GM10266 (cell line): ENCODE data around the gene C1QTNF7.

Experiments
- DNase-seq: peaks from one replicate; pipeline ENCODE4 v3.0.0; 2012; ENCODE audit errors: extremely low spot score
- TF ChIP-seq, protein P1 (sequence below): IDR thresholded peaks from 2 replicates; pipeline ENCODE4 v1.5.1; 2012; ENCODE audit warnings: mild to moderate bottlenecking, low read depth; ENCODE audit not compliant: control insufficient read depth, insufficient read depth; ENCODE audit errors: missing control alignments

Gene C1QTNF7

DNA sequence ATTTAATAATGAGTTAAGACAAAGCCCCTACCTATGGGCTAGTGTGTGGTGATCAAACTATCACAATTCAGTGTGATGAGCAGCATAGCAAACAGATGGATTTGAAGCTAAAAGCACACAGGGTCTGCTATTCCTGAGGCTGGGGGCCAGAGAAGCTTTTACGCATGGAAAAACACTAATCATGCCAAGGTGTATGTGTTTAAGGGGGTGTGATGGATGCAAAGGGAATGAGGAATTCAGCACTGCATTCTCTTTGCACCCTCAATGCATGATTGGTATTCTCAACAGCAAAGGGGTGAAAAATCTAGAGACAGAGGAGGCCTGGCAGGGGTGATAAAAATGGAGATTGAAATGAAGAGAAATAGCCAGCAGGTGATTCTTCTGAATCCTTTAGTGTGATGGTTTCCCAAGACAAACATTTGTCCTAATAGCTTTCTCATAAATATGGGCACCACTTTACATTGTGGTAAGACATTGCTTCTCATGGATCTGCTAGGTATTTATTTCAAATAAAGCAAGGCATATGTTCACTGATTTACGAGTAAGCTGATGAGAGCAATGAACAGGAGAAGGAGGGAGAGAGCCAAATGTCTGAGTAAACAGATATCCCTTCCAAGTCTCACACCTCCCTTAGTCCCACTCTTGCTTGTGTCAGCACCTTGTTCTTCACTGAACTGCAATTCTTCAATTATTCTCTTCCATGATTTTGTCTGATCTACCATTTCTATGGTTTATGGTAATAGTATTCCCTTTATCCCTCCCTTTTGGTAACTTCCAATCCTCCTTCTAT, 15.7 kb downstream of the C1QTNF7 start:
- TF ChIP-seq, protein P1, sequence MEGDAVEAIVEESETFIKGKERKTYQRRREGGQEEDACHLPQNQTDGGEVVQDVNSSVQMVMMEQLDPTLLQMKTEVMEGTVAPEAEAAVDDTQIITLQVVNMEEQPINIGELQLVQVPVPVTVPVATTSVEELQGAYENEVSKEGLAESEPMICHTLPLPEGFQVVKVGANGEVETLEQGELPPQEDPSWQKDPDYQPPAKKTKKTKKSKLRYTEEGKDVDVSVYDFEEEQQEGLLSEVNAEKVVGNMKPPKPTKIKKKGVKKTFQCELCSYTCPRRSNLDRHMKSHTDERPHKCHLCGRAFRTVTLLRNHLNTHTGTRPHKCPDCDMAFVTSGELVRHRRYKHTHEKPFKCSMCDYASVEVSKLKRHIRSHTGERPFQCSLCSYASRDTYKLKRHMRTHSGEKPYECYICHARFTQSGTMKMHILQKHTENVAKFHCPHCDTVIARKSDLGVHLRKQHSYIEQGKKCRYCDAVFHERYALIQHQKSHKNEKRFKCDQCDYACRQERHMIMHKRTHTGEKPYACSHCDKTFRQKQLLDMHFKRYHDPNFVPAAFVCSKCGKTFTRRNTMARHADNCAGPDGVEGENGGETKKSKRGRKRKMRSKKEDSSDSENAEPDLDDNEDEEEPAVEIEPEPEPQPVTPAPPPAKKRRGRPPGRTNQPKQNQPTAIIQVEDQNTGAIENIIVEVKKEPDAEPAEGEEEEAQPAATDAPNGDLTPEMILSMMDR: no peak
- no peak for DNase-seq

DNA sequence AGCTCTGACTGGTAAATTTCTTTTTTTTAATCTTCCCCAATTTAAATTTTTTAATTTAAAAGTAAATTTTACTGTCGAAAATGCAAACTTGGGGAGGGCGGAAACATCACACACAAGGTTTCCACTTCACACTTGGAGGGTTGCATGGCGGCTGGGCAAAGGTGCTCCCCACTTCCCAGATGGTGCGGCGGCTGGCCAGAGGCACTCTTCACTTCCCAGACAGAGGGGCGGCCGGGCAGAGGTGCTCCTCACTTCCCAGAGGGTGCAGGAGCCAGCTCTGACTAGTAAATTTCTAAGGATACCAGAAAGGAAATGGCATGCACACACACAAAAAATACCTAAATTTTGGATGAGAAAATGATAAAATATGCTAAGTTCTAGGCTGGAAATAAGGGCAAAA, 16.4 kb downstream of the C1QTNF7 start:
- TF ChIP-seq, protein P1: no peak
- no peak for DNase-seq

DNA sequence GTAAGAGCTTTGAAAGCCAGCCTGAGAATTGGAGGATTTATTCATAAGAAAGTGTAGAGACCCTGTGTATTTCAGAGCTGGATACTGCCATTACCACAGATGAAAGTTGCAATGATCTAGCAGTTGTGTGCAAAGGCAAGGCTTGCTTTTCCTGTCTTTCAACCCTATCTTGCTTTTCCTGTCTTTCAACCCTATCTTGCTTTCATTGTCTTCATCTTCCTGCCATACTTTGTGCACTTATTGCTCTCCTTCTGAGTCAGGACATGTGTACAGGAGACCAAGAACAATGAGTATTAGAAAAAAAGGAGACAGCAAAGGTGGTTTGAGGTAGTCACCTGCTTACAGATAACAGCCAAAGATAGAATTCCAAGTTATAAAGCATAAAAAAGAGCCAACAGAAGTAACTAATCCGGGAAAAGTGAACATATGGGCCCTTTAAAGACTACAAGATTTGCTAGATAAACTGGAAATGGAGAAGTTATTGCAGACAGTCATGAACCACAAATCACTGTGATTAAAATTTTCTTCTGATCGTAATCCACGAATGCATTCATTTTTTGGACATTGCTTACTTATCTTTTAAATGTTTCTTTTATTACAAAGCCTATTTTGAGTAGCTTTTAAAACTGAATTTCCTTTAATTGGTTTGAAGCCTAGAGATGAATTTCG, 17.2 kb downstream of the C1QTNF7 start:
- no peak for DNase-seq
- TF ChIP-seq, protein P1: no peak

DNA sequence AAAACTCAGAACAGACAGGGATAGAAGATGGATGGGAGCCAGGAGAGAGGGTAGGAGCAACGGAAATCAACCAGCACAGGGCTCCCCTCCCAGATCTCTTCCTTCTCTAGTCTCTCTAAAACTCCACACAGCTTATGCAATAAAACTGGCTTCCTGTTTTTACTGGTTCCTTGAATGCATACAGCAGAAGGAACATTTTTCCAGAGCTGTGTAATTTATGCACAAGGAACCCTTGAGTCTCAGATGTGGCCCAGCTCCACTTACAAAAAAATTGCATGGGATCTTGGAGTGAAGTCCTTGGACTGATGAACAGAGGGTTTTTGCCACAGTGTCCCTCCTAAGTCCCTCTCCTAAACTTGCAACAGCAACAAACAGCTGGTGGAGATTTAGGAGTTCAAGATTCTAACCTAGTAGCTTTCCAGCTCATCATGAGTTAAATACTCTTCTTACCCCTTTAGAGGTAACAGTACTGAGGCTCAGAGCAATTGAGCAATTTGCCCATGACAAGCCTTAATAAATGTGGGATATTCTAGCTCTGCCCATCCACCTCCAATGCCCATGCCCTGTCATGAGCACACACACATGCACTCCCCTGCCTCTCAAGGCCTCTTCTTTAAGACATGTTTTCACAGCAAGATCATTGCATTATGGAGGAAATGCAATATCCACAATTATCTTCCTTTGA, 23.5 kb downstream of the C1QTNF7 start:
- TF ChIP-seq, protein P1: no peak
- DNase-seq: no peak

DNA sequence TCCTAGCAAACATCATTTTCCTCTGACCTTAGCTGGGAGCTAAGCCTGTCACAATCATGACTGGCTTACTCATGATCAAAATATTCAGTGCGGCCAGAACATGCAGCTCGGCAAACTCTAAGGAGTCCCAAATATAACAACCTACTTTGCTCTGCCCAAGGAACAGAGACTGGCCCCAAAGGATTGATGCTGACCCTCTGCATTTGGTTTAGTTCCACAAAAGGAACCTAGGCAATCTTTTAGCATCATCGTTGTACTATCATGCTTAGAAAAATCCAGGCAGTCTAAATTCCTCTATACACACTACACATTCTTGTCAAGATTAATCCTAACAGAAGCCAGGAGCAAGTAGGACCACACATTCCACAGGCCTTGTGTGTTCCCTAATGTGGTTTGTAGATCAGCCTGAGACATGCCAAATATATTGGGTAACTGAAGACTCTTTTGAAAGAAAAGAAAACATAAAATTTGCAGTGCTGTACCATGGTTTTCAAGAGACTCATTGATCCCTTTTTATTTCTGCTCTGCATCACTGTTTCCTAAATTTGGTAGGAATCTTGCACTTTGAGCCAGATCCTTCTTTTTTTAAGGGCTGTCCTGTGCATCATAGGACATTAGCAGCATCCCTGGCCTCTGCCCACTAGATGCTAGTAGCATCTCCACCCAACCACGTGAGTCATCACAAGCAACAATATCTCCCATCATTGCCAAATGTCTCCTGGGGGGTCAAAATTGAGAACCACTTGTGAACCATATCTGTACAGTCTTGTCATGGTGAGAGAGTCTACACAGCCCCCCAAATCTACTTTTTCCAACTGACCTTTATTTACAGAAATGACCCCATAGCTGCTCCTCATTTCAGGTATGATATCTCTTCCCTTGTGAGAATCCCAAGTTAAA, 24.3 kb downstream of the C1QTNF7 start:
- TF ChIP-seq, protein P1: no peak
- DNase-seq: no peak

DNA sequence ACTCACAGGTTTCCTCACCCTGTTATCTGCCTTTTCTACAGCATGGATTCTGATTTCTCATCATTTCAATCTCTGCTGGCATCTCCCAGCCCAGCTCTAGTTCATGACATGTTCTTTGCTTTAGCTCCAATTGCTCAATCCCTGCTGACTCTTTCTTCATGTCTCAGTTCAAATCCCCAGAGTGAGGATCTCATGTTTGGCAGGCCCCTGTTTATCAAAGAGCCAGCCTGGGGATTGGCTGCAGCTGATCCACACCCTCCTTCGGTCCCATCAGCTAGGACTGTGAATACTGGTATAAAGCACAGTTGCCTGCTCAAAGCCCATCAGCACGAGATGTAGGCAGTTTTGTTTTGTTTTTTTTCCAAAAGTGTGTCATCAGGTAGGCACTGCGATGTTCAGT, 27.5 kb downstream of the C1QTNF7 start:
- no peak for DNase-seq
- TF ChIP-seq, protein P1: no peak
